GM23338 (cell line): ENCODE data around the gene CEP72. TPM values are rescaled to one million over a fixed set of nuclear protein-coding genes. Genes with fewer than 3 reads are reported as not detected.
"Not testable (repeated sequence)": the region's sequence is repeated elsewhere in the genome, so short reads cannot be mapped to it uniquely, and the experiment has no call there.

Experiments used
- ATAC-seq: fragments of 200-7000 bp; cut with Tn5 transposase; 3 replicates; pipeline ENCODE4 v1.9.1; 2020
- DNase-seq: peaks from one replicate; pipeline ENCODE4 v3.0.0-alpha.2; 2015; ENCODE audit warnings: low spot score
- H2AFZ ChIP-seq: fragments of 200-600 bp; sonication (generic); 2 replicates; pipeline ENCODE4 v1.8.0; 2016; ENCODE audit warnings: antibody characterized with exemption, mild to moderate bottlenecking, moderate library complexity
- H3F3A ChIP-seq: fragments of 200-600 bp; sonication (generic); replicated peaks from 2 replicates; pipeline ENCODE4 v1.8.0; 2017; ENCODE audit warnings: antibody characterized with exemption, mixed run types, low read depth
- H3K27ac ChIP-seq: fragments of 200-600 bp; sonication (generic); 2 replicates; pipeline ENCODE4 v1.6.1; 2016; ENCODE audit warnings: low read depth
- H3K27me3 ChIP-seq: fragments of 200-600 bp; sonication (generic); 2 replicates; pipeline ENCODE4 v1.8.0; 2016; ENCODE audit warnings: mild to moderate bottlenecking, mixed run types, moderate library complexity; ENCODE audit not compliant: insufficient read depth
- H3K36me3 ChIP-seq: fragments of 200-600 bp; sonication (generic); 2 replicates; pipeline ENCODE4 v1.8.0; 2016; ENCODE audit warnings: mild to moderate bottlenecking; ENCODE audit not compliant: insufficient read depth
- H3K4me1 ChIP-seq: fragments of 200-600 bp; sonication (generic); 2 replicates; pipeline ENCODE4 v1.8.0; 2016; ENCODE audit warnings: mild to moderate bottlenecking, moderate library complexity; ENCODE audit not compliant: insufficient read depth
- H3K4me2 ChIP-seq: fragments of 200-600 bp; sonication (generic); 2 replicates; pipeline ENCODE4 v1.7.1; 2017; ENCODE audit warnings: mixed run types
- H3K4me3 ChIP-seq: fragments of 200-600 bp; sonication (generic); 2 replicates; pipeline ENCODE4 v1.6.1; 2016; ENCODE audit warnings: mixed run types
- H3K79me2 ChIP-seq: fragments of 200-600 bp; sonication (generic); replicated peaks from 2 replicates; pipeline ENCODE4 v1.8.0; 2017; ENCODE audit warnings: mild to moderate bottlenecking; ENCODE audit not compliant: insufficient read depth
- H3K9me2 ChIP-seq: fragments of 200-600 bp; sonication (generic); 2 replicates; pipeline ENCODE4 v1.8.0; 2017; ENCODE audit not compliant: insufficient read depth
- H4K20me1 ChIP-seq: fragments of 200-600 bp; sonication (generic); replicated peaks from 2 replicates; pipeline ENCODE4 v1.8.0; 2017; ENCODE audit warnings: mild to moderate bottlenecking; ENCODE audit not compliant: insufficient read depth
- H3K27ac Mint-ChIP-seq: 2 replicates; pipeline ENCODE4 v1.8.0; 2020; ENCODE audit warnings: inconsistent platforms, mild to moderate bottlenecking, moderate library complexity, mixed read lengths
- H3K27me3 Mint-ChIP-seq: 3 replicates; pipeline ENCODE4 v1.8.0; 2022; ENCODE audit warnings: low read depth, mild to moderate bottlenecking, moderate library complexity, mixed read lengths, inconsistent platforms; ENCODE audit not compliant: insufficient read depth, poor library complexity
- H3K36me3 Mint-ChIP-seq: 3 replicates; pipeline ENCODE4 v1.8.0; 2021; ENCODE audit warnings: low read depth, mild to moderate bottlenecking, inconsistent platforms, moderate library complexity, mixed read lengths
- H3K4me1 Mint-ChIP-seq: 3 replicates; pipeline ENCODE4 v1.8.0; 2020; ENCODE audit warnings: mild to moderate bottlenecking, inconsistent platforms, mixed read lengths
- H3K4me3 Mint-ChIP-seq: 3 replicates; pipeline ENCODE4 v1.8.0; 2021; ENCODE audit warnings: moderate library complexity, mild to moderate bottlenecking, inconsistent platforms, mixed read lengths
- H3K9me3 Mint-ChIP-seq: 3 replicates; pipeline ENCODE4 v1.8.0; 2020; ENCODE audit warnings: moderate library complexity, mild to moderate bottlenecking, inconsistent platforms, mixed read lengths
- CREB1 ChIP-seq: fragments of 250-450 bp; sonication (Bioruptor Pico); IDR thresholded peaks from 2 replicates; pipeline ENCODE4 v1.5.0; 2020; ENCODE audit warnings: low read depth, mild to moderate bottlenecking, moderate library complexity
- JUNB ChIP-seq: IDR thresholded peaks from one replicate; pipeline ENCODE4 v1.6.1; 2016; ENCODE audit warnings: antibody characterized with exemption; ENCODE audit not compliant: unreplicated experiment
- NANOG ChIP-seq: IDR thresholded peaks from 2 replicates; pipeline ENCODE4 v1.6.1; 2016; ENCODE audit warnings: antibody characterized with exemption, borderline replicate concordance
- POLR2AphosphoS5 ChIP-seq: IDR thresholded peaks from 2 replicates; pipeline ENCODE4 v1.6.1; 2016; ENCODE audit warnings: antibody characterized with exemption, low read depth
- STAT1 ChIP-seq: IDR thresholded peaks from one replicate; pipeline ENCODE4 v1.6.1; 2016; ENCODE audit warnings: antibody characterized with exemption; ENCODE audit not compliant: unreplicated experiment
- ZNF331 ChIP-seq: fragments of 250-450 bp; sonication (Bioruptor Pico); IDR thresholded peaks from 2 replicates; pipeline ENCODE4 v1.5.0; 2020; ENCODE audit warnings: low read depth, mild to moderate bottlenecking, moderate library complexity
- ZNF462 ChIP-seq: fragments of 250-450 bp; sonication (Bioruptor Pico); IDR thresholded peaks from 2 replicates; pipeline ENCODE4 v1.5.0; 2020; ENCODE audit warnings: mild to moderate bottlenecking, moderate library complexity
- polyA plus RNA-seq: library from polyadenylated mRNA; unstranded; fragments of >200 nt; fragmentation: Nextera tagmentation; extraction: Ambion mirVana; gene quantifications from 2 replicates; pipeline ENCODE4 v1.2.1, GENCODE V29; 2016
- total RNA-seq: library from RNA; depleted of rRNA; stranded (reverse); fragments of >200 nt; shearing (Covaris generic); gene quantifications from 2 replicates; pipeline ENCODE4 v1.2.3, GENCODE V29; 2014

CEP72 gene
- total and polyA plus RNA-seq, 2 experiments from 2014 or later: 15.5 to 27.1 TPM

GRCh38 chr5:677131-678101 is 65.3 kb downstream of the CEP72 start:
- H3K27ac ChIP-seq: no peak overlapping the region
- H3K79me2 ChIP-seq: no peaks in the 10 kb centered on the region
- Mint-ChIP-seq H3K36me3 (no peaks in the 10 kb centered on the region; the same call in 2 of the 3 replicates), H3K27ac (no peak overlapping the region), H3K4me3 (no peak overlapping the region), H3K9me3 (peaks cover 2% of the 10 kb centered on the region; the same call in 1 of the 3 replicates), H3K27me3 (peaks cover 20% of the 10 kb centered on the region), H3K4me1 (peaks cover 6% of the 10 kb centered on the region)
- TF ChIP-seq JUNB: no peak
- TF ChIP-seq ZNF462 (CRISPR knock-in tag): no peak
- TF ChIP-seq NANOG: no peak
- no peak for TF ChIP-seq POLR2AphosphoS5
- TF ChIP-seq ZNF331 (CRISPR knock-in tag): no peak
- TF ChIP-seq CREB1 (CRISPR knock-in tag): no peak
- TF ChIP-seq STAT1: no peak
- ATAC-seq (no peak), DNase-seq (no peak)
- H3K9me2 ChIP-seq: no peaks in the 10 kb centered on the region
- no peak overlapping the region for H3K4me2 ChIP-seq
- H3K36me3 ChIP-seq: no peaks in the 10 kb centered on the region
- H3K27me3 ChIP-seq: 0 out of 2 replicates have a peak, but pooled peaks cover 4% of the 10 kb centered on the region
- H3F3A ChIP-seq: no peaks in the 10 kb centered on the region
- no peaks in the 10 kb centered on the region for H3K4me1 ChIP-seq
- no peak overlapping the region for H2AFZ ChIP-seq
- no peak overlapping the region for H3K4me3 ChIP-seq
- no peaks in the 10 kb centered on the region for H4K20me1 ChIP-seq

GRCh38 chr5:678521-678920 is 66.4 kb downstream of the CEP72 start:
- not testable (repeated sequence) for H3F3A ChIP-seq, H3K4me1 ChIP-seq, H3K4me1 Mint-ChIP-seq, H3K36me3 ChIP-seq, DNase-seq, H3K9me2 ChIP-seq, H3K4me3 ChIP-seq, H3K79me2 ChIP-seq, H3K36me3 Mint-ChIP-seq, H3K9me3 Mint-ChIP-seq, H3K4me3 Mint-ChIP-seq, H3K27ac ChIP-seq, H3K4me2 ChIP-seq, H3K27ac Mint-ChIP-seq, ATAC-seq, H3K27me3 ChIP-seq, H4K20me1 ChIP-seq, H2AFZ ChIP-seq
- H3K27me3 Mint-ChIP-seq: peaks cover 17% of the 10 kb centered on the region

- not testable (repeated sequence) for DNase-seq, H3K36me3 Mint-ChIP-seq, H2AFZ ChIP-seq, H3K27ac Mint-ChIP-seq, ATAC-seq, H3F3A ChIP-seq, H3K79me2 ChIP-seq, H3K36me3 ChIP-seq, H3K27ac ChIP-seq, H3K4me1 Mint-ChIP-seq, H3K4me1 ChIP-seq, H3K4me3 ChIP-seq, H3K4me2 ChIP-seq, H3K4me3 Mint-ChIP-seq, H4K20me1 ChIP-seq, H3K9me3 Mint-ChIP-seq, H3K27me3 ChIP-seq, H3K9me2 ChIP-seq
- H3K27me3 Mint-ChIP-seq: peaks cover 18% of the 10 kb centered on the region
These were observed 67.2 kb downstream of the CEP72 start for GRCh38 chr5:679166-679895.
